SKM-1 (cell line): ENCODE measurements around the gene NPBWR2.

Source experiments
- DNase-seq: peaks from one replicate; lab custom pipeline; 2025; ENCODE audit not compliant: unreplicated experiment; lab: John Stamatoyannopoulos, UW

The NPBWR2 gene

GRCh38 chr20:64105846-64106434 is 1.4 kb downstream of the NPBWR2 start:
- DNase-seq: no peak

- DNase-seq: no peak
Observed at GRCh38 chr20:64104667-64105451, 2.5 kb downstream of the NPBWR2 start.

- DNase-seq: no peak
Observed at GRCh38 chr20:64103871-64104666, 3.3 kb downstream of the NPBWR2 start.

- DNase-seq: no peak
Observed at GRCh38 chr20:64102647-64103354, 4.6 kb downstream of the NPBWR2 start.

GRCh38 chr20:64101731-64102621 is 5.4 kb downstream of the NPBWR2 start:
- peak; percentile 19 for DNase-seq

GRCh38 chr20:64100946-64101688 is 6.2 kb downstream of the NPBWR2 start:
- no peak for DNase-seq

GRCh38 chr20:64100566-64100888 is 6.8 kb downstream of the NPBWR2 start:
- no peak for DNase-seq

- no peak for DNase-seq
Observed at GRCh38 chr20:64099880-64100565, 7.3 kb downstream of the NPBWR2 start.

- no peak for DNase-seq
Observed at GRCh38 chr20:64099086-64099786, 8.1 kb downstream of the NPBWR2 start.

GRCh38 chr20:64098471-64099013 is 8.8 kb downstream of the NPBWR2 start:
- no peak for DNase-seq

GRCh38 chr20:64096535-64096934 is 10.8 kb downstream of the NPBWR2 start:
- no peak for DNase-seq

- no peak for DNase-seq
Observed at GRCh38 chr20:64095927-64096326, 11.4 kb downstream of the NPBWR2 start.

GRCh38 chr20:64095455-64095854 is 11.9 kb downstream of the NPBWR2 start:
- DNase-seq: no peak

GRCh38 chr20:64093013-64093503 is 14.3 kb downstream of the NPBWR2 start:
- no peak for DNase-seq

- no peak for DNase-seq
Observed at GRCh38 chr20:64092258-64093012, 14.9 kb downstream of the NPBWR2 start.

- no peak for DNase-seq
Observed at GRCh38 chr20:64091770-64092169, 15.6 kb downstream of the NPBWR2 start.

GRCh38 chr20:64091340-64091739 is 16.0 kb downstream of the NPBWR2 start:
- no peak for DNase-seq
